Chondrocyte (in vitro differentiated cells): Measurements from ENCODE around the gene ATP1B3. TPM values are rescaled to one million over a fixed set of nuclear protein-coding genes. Genes with fewer than 3 reads are reported as not detected.

Experiments used
- DNase-seq: peaks from one replicate; pipeline ENCODE4 v3.0.0; 2021; ENCODE audit warnings: mixed read lengths, low spot score
- H3K27ac Mint-ChIP-seq: one replicate; pipeline ENCODE4 v1.8.0; 2021; ENCODE audit warnings: mild to moderate bottlenecking, moderate library complexity, mixed read lengths; ENCODE audit not compliant: unreplicated experiment
- H3K27me3 Mint-ChIP-seq: 2 replicates; pipeline ENCODE4 v1.8.0; 2021; ENCODE audit warnings: low read depth, mixed read lengths
- H3K36me3 Mint-ChIP-seq: 2 replicates; pipeline ENCODE4 v1.8.0; 2021; ENCODE audit warnings: low read depth, mixed read lengths
- H3K4me1 Mint-ChIP-seq: 2 replicates; pipeline ENCODE4 v1.8.0; 2021; ENCODE audit warnings: low read depth, mild to moderate bottlenecking, mixed read lengths
- H3K4me3 Mint-ChIP-seq: one replicate; pipeline ENCODE4 v1.8.0; 2021; ENCODE audit warnings: mild to moderate bottlenecking, moderate library complexity, mixed read lengths; ENCODE audit not compliant: unreplicated experiment
- H3K9me3 Mint-ChIP-seq: 2 replicates; pipeline ENCODE4 v1.8.0; 2021; ENCODE audit warnings: low read depth, mixed read lengths
- CTCF ChIP-seq: fragments of 200-600 bp; sonication (generic); IDR thresholded peaks from 2 replicates; pipeline ENCODE4 v1.5.0; 2021; ENCODE audit warnings: antibody characterized with exemption, mild to moderate bottlenecking, moderate library complexity
- total RNA-seq: library from RNA; stranded (reverse); gene quantifications from 3 replicates; pipeline ENCODE4 v1.2.1, GENCODE V29; 2021

ATP1B3 gene
- total RNA-seq, 1 donor from 2014 or later = 165 TPM

GRCh38 chr3:141860086-141860669 is 16.3 kb upstream of the ATP1B3 start:
- no peak overlapping the region for H3K27ac Mint-ChIP-seq
- no peak overlapping the region for H3K4me3 Mint-ChIP-seq
- H3K4me1 Mint-ChIP-seq = no peaks in the 10 kb centered on the region
- DNase-seq = no peak
- no peaks in the 10 kb centered on the region for H3K36me3 Mint-ChIP-seq
- no peaks in the 10 kb centered on the region for H3K9me3 Mint-ChIP-seq
- no peak for TF ChIP-seq CTCF
- H3K27me3 Mint-ChIP-seq = no peaks in the 10 kb centered on the region

GRCh38 chr3:141860766-141861513 is 15.5 kb upstream of the ATP1B3 start:
- DNase-seq = no peak
- H3K27me3 Mint-ChIP-seq = no peaks in the 10 kb centered on the region
- H3K9me3 Mint-ChIP-seq = no peaks in the 10 kb centered on the region
- no peaks in the 10 kb centered on the region for H3K4me1 Mint-ChIP-seq
- no peak overlapping the region for H3K4me3 Mint-ChIP-seq
- H3K36me3 Mint-ChIP-seq = no peaks in the 10 kb centered on the region
- no peak for TF ChIP-seq CTCF
- no peak overlapping the region for H3K27ac Mint-ChIP-seq

GRCh38 chr3:141862279-141862816 is 14.1 kb upstream of the ATP1B3 start:
- no peaks in the 10 kb centered on the region for H3K9me3 Mint-ChIP-seq
- no peak for TF ChIP-seq CTCF
- no peaks in the 10 kb centered on the region for H3K36me3 Mint-ChIP-seq
- H3K4me3 Mint-ChIP-seq = no peak overlapping the region
- H3K4me1 Mint-ChIP-seq = peaks cover 5% of the 10 kb centered on the region
- no peak for DNase-seq
- no peak overlapping the region for H3K27ac Mint-ChIP-seq
- H3K27me3 Mint-ChIP-seq = no peaks in the 10 kb centered on the region

GRCh38 chr3:141863491-141863890 is 13.0 kb upstream of the ATP1B3 start:
- Mint-ChIP-seq H3K36me3 (no peaks in the 10 kb centered on the region), H3K27ac (no peak overlapping the region), H3K4me3 (no peak overlapping the region), H3K27me3 (no peaks in the 10 kb centered on the region), H3K4me1 (peaks cover 5% of the 10 kb centered on the region), H3K9me3 (no peaks in the 10 kb centered on the region)
- TF ChIP-seq CTCF = no peak
- DNase-seq = no peak

- Mint-ChIP-seq H3K4me1 (peaks cover 5% of the 10 kb centered on the region), H3K27ac (no peak overlapping the region), H3K4me3 (no peak overlapping the region)
Observed at GRCh38 chr3:141864281-141864970, 12.0 kb upstream of the ATP1B3 start.

More at GRCh38 chr3:141864281-141864970, 12.0 kb upstream of the ATP1B3 start:
- no peak for TF ChIP-seq CTCF
- Mint-ChIP-seq H3K9me3 (no peaks in the 10 kb centered on the region), H3K27me3 (no peaks in the 10 kb centered on the region), H3K36me3 (no peaks in the 10 kb centered on the region)
- DNase-seq = no peak
